Choroid plexus epithelial cell (primary cell): Measurements from ENCODE around the gene SOWAHC.

Experiments used
- DNase-seq: peaks from one replicate; pipeline ENCODE4 v3.0.0-alpha.2; 2010; ENCODE audit warnings: low read depth
- H3K4me3 ChIP-seq: 2 replicates; pipeline ENCODE4 v1.5.1; 2011; ENCODE audit warnings: low read depth, mild to moderate bottlenecking, control low read depth, low read length, moderate library complexity
- TF ChIP-seq, protein P1 (sequence below): conservative IDR thresholded peaks from 2 replicates; pipeline ENCODE4 v1.5.1; 2011; ENCODE audit warnings: low read depth, mild to moderate bottlenecking, control low read depth, inconsistent platforms, low read length, moderate library complexity

Gene SOWAHC

DNA sequence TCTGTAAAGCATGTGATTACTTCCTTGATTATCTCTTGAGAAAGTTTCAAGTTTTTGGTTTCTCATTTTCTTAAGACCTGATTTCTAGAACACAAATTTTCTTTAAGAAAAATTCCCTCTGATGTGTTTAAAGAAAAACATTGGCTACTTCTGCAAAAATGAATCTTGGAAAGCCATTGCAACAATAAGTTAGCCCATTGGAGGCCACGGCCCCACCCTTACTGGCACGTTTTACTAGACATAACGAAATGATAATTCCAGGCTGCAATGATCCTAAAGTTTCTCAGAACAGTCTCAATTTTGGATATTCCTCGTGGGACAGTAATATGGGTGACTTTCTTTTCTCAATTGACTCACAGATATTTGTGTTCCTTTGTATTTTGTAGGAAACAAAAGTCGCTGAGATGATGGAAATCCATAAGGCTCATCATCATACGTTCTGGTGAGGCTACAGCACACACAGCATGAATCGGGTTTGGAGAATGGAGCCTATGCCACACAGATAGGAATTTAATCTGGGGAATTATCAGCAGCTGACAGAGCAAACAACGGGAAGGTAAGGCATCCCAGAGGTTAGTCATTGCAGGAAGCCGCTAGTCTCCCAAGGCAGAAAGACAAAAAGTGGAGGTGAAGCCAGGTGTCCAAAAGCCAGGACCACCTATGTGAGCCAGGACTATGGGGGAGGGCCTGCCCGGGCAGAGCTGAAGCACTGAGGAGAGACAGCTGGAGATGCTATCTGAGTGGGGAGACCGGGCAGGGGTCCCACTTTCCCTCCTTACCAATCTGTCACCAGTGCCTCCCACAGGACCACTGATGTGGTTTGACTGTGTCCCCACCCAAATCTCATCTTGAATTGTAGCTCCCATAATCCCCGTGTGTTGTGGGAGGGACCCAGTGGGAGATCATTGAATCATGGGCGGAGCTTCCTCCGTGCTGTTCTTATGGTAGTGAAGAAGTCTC is 35.9 kb downstream of the SOWAHC start:
- DNase-seq = no peak

DNA sequence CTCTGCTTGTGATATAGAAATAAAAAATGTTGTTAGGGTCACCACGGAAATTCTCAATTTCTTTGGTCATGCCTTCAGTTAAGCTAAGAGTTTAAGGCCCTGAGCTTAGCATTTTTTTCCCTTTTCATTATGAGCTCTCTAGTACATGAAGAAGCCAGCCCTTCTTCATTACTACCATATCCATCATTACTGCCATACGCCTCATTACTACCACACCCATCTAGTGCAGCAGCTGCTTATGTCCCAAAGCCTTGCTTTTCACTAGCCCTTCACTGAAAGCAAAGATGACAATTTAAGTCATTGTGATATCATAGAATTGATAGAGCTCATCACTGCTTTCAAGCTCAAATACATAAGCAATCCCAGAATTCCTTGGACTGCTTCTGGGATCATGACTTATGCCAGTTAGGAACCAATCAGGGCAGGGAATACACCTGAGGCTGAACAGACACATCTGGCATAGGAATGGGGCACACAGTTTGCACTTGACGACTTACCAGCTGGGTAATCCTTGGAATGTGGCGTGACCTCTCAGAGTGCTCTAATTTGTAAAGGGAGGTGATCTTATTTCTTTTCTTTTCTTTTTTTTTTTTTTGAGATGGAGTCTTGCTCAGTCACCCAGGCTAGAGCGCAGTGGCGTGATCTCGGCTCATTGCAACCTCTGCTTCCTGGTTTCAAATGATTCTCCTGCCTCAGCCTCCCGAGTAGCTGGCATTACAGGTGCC is 40.3 kb downstream of the SOWAHC start:
- DNase-seq = no peak
- TF ChIP-seq, protein P1, sequence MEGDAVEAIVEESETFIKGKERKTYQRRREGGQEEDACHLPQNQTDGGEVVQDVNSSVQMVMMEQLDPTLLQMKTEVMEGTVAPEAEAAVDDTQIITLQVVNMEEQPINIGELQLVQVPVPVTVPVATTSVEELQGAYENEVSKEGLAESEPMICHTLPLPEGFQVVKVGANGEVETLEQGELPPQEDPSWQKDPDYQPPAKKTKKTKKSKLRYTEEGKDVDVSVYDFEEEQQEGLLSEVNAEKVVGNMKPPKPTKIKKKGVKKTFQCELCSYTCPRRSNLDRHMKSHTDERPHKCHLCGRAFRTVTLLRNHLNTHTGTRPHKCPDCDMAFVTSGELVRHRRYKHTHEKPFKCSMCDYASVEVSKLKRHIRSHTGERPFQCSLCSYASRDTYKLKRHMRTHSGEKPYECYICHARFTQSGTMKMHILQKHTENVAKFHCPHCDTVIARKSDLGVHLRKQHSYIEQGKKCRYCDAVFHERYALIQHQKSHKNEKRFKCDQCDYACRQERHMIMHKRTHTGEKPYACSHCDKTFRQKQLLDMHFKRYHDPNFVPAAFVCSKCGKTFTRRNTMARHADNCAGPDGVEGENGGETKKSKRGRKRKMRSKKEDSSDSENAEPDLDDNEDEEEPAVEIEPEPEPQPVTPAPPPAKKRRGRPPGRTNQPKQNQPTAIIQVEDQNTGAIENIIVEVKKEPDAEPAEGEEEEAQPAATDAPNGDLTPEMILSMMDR = no peak
- H3K4me3 ChIP-seq = no peak overlapping the region

More for the DNA sequence above, 35.9 kb downstream of the SOWAHC start:
- H3K4me3 ChIP-seq = no peak overlapping the region
- TF ChIP-seq, protein P1 = no peak

DNA sequence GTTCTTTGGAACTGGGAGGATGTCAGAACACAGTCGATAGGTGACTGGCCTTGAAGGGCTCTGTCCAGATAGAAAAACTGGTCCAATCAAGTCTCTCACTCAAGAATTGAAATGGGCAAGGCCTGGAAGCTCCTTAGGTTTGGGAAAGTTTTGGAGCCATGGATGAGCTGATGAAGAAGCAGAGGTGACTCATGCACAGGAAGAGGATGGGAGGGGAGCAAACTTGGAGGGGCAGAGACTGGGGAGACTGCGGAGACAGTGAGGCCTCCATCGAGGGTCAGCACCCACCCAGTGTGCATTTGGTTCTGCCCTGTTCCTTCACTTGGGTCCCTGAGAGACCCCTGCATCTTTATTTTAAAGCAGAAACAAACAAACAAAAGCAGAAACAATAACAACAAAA is 41.1 kb downstream of the SOWAHC start:
- DNase-seq = no peak
- TF ChIP-seq, protein P1 = no peak
- no peak overlapping the region for H3K4me3 ChIP-seq

DNA sequence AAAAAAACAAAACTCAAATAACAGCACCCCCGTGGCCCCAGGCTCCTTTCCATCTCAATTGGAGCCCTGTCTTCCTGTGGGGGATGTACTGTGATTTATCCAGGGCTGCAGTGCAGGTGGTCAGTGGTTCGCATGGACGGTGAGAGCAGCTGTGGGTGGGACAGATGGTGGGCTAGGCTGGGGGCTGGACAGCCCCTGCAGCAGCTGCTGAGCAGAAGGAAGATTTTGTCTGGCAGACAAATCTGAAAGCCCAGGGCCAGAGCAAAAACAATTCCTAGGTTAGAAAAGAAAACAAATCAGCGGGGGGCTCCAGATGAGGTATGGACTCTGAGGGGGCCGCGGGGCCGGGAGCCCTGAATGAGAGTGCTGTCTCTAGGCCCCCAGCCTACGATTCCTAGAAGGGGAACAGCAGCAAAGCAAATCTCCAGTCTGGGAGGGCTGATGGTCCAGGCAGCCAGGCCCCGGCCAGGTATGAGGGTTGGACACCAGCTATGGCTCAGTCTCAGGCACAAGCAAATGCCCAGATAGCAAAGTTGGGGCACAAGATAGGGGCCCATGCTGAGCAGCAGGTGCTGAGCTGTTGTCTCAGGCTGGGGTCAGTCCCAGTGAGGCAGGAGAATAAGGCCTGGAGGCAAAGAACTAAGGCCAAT is 45.4 kb downstream of the SOWAHC start:
- TF ChIP-seq, protein P1 = no peak
- no peak for DNase-seq
- H3K4me3 ChIP-seq = no peak overlapping the region

DNA sequence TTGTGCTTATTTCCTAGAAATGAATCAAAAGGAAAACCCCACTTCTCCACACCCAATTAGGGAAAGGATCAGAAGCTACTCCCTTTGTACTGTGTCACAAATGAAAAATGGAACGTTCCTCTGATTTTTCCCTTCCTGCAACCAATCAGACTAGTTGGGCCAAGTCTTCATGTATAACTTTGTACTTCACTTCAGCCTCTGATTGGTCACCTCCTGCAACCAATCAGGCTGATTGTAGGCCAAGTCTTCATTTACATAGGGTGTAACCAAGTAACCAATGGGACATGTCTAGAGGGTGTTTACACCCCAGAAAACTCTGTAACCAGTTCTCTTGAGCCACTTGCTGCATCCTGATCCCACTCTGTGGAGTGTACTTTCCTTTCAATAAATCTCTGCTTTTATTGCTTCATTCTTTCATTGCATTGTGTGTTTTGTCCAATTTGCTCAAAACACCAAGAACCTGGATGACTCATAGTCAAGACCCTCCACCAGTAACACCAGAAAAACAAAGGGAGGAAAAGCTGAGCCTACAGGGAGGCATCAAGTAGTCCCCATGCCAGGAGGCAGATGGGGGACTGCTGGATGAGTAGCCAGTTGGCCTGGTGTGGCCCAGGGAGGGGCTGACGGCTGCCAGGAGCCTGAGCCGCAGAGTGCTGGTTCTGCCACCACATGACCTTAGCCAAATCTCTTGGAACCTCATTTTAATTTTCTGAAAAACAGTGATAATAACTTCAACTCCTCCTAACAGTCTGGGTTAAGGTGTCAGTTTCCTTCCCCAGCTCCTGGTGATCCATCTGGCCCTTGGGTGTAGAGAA is 46.1 kb downstream of the SOWAHC start:
- TF ChIP-seq, protein P1 = no peak
- no peak overlapping the region for H3K4me3 ChIP-seq
- no peak for DNase-seq

DNA sequence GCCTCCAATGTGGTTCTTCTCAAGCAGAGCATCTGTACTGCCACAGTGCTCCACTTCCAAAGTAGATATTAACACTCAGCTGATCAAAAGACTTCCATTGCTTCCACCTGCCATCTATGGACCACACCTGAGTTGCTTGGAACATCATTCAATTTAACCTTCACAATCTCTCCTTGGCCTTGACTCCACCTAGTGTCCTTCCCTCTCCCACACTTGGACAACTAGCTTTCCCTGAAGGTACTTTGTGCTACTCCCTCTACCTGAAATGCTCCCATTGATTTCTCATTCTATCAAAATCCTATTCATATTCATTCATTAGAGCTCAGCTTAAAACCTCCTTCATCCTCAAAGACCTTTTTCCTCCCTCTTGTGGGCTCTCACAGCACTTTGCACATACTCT is 48.7 kb downstream of the SOWAHC start:
- H3K4me3 ChIP-seq = no peak overlapping the region
- no peak for DNase-seq
- TF ChIP-seq, protein P1 = peak; percentile 33
